ENCODE data around the gene CTTNBP2. TPM values are rescaled to one million over a fixed set of nuclear protein-coding genes. Genes with fewer than 3 reads are reported as not detected.

The CTTNBP2 gene
- total RNA-seq, 2 donors from 2014 or later = 5.7 to 8.3 TPM

DNA sequence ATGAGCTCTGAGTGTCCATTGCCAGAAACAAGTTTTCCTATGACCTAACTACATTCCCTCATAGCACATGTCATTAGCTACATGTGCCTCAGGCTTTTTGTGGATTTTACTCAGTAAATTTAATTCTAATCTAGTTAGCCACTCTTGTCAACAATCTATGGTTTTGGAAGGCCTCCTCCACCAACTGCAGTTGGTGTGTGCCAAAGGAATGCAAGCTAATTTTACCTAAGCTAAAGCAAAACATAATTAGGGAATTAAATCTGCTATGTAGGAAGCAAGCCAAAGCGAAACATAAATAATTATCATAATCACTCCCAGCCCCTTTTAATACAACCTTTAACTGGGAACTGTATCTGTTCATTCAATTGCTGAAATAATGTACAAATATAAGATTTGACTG is 3.5 kb upstream of the CTTNBP2 start:
- TF ChIP-seq, protein P1, sequence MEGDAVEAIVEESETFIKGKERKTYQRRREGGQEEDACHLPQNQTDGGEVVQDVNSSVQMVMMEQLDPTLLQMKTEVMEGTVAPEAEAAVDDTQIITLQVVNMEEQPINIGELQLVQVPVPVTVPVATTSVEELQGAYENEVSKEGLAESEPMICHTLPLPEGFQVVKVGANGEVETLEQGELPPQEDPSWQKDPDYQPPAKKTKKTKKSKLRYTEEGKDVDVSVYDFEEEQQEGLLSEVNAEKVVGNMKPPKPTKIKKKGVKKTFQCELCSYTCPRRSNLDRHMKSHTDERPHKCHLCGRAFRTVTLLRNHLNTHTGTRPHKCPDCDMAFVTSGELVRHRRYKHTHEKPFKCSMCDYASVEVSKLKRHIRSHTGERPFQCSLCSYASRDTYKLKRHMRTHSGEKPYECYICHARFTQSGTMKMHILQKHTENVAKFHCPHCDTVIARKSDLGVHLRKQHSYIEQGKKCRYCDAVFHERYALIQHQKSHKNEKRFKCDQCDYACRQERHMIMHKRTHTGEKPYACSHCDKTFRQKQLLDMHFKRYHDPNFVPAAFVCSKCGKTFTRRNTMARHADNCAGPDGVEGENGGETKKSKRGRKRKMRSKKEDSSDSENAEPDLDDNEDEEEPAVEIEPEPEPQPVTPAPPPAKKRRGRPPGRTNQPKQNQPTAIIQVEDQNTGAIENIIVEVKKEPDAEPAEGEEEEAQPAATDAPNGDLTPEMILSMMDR (IDR thresholded peaks at IDR 0.05) = no peak
- TF ChIP-seq POLR2AphosphoS5 (IDR thresholded peaks at IDR 0.05) (no peak), POLR2A (IDR thresholded peaks at IDR 0.05) (no peak)
- Histone ChIP-seq H3K9me3 (no peaks in the 10 kb centered on the region), H3K36me3 (no peaks in the 10 kb centered on the region), H3K4me3 (no peak overlapping the region), H3K4me1 (replicated peaks) (no peaks in the 10 kb centered on the region), H3K27me3 (replicated peaks; ENCODE audit: insufficient read depth) (no peaks in the 10 kb centered on the region), H3K27ac (no peak overlapping the region)
- WGBS = 97% methylated on average over 1 of the region's 1 CpG
- no peak for DNase-seq (ENCODE audit: low spot score)
- intact Hi-C loops (cut with DNase I) = loop anchor here (10.0 kb wide), 1 partner anchor 318 kb away; no protein-coding TSS in a partner anchor

DNA sequence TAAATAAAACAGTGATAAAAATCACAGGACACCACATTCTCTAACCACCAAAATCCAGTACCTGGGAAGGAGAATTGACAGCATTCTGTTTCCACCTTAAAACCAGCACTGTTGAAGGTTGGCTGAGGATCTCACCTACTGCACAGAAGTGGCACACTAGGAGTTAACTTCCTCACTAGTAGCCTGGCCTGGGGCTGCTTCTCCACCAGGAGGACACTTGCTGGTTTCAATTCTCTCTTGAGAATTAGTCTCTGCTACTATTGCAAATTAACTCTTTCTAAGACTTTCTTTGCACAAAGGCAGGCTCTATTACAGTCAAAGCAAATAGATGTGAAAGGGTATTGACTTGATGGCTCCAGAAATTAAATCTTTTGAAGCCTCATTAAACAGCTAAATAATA is 2.3 kb upstream of the CTTNBP2 start:
- Histone ChIP-seq H3K27me3 (replicated peaks; ENCODE audit: insufficient read depth) (no peaks in the 10 kb centered on the region), H3K27ac (no peak overlapping the region), H3K4me1 (replicated peaks) (no peaks in the 10 kb centered on the region), H3K9me3 (no peaks in the 10 kb centered on the region), H3K4me3 (no peak overlapping the region), H3K36me3 (no peaks in the 10 kb centered on the region)
- TF ChIP-seq POLR2A (IDR thresholded peaks at IDR 0.05) = no peak
- TF ChIP-seq POLR2AphosphoS5 (IDR thresholded peaks at IDR 0.05) = no peak
- TF ChIP-seq, protein P1 (IDR thresholded peaks at IDR 0.05) = no peak
- no peak for DNase-seq (ENCODE audit: low spot score)
- intact Hi-C loops (cut with DNase I) = loop anchor here (10.0 kb wide), 1 partner anchor 319 kb away; no protein-coding TSS in a partner anchor

DNA sequence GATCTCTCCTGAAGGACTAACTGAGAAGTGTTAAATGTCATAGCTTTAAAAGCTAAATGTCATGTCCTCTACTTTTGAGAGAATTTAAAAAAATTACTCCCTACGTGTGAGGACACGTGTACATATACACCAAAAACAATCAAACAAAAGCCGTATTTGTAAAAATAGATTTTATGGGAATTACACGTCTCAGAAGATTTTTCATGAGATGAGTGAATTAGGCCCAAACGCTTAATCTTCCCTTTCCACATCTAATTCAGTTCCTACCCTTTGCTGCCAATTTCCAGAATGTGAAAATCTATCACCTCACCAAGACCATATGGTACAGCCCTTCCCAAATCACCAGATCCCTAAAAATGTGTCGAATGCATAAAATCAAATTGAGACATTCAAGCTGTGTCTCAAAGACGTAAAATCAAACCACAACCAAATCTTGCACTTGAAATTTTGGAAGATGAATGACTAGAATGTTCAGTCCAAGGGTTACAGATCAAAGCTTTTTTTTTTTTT is 1.0 kb upstream of the CTTNBP2 start:
- no peak overlapping the region for H3K4me3 ChIP-seq
- DNase-seq (ENCODE audit: low spot score) = no peak
- H3K27ac ChIP-seq = no peak overlapping the region
- WGBS = 50% methylated on average over 7 of the region's 7 CpGs
- TF ChIP-seq POLR2A (IDR thresholded peaks at IDR 0.05) (no peak), POLR2AphosphoS5 (IDR thresholded peaks at IDR 0.05) (no peak)
- TF ChIP-seq, protein P1 (IDR thresholded peaks at IDR 0.05) = no peak
- no peaks in the 10 kb centered on the region for H3K9me3 ChIP-seq
- no peaks in the 10 kb centered on the region for H3K27me3 ChIP-seq (replicated peaks; ENCODE audit: insufficient read depth)
- intact Hi-C loops (cut with DNase I) = loop anchor here (5.0 to 10.0 kb wide), 2 partner anchors 122 to 321 kb away; no protein-coding TSS in a partner anchor
- no peaks in the 10 kb centered on the region for H3K4me1 ChIP-seq (replicated peaks)
- no peaks in the 10 kb centered on the region for H3K36me3 ChIP-seq

- H3K4me3 ChIP-seq = peak overlapping the region; percentile 73 to 76
- H3K36me3 ChIP-seq = no peaks in the 10 kb centered on the region
- no peaks in the 10 kb centered on the region for H3K4me1 ChIP-seq (replicated peaks)
- 4% methylated on average over 26 of the region's 57 CpGs for WGBS
- no peaks in the 10 kb centered on the region for H3K27me3 ChIP-seq (replicated peaks; ENCODE audit: insufficient read depth)
- TF ChIP-seq POLR2AphosphoS5 (IDR thresholded peaks at IDR 0.05) = no peak
- TF ChIP-seq, protein P1 (IDR thresholded peaks at IDR 0.05) = no peak
- TF ChIP-seq POLR2A (IDR thresholded peaks at IDR 0.05) = no peak
- DNase-seq (ENCODE audit: low spot score) = peak; percentile 20
- no peaks in the 10 kb centered on the region for H3K9me3 ChIP-seq
- intact Hi-C loops (cut with DNase I) = loop anchor here (5.0 to 10.0 kb wide), 2 partner anchors 120 to 322 kb away; no protein-coding TSS in a partner anchor
- peak overlapping the region; percentile 73 to 77 for H3K27ac ChIP-seq
Observed at GRCh38 chr7:117872561-117873309, 506 bp downstream of the CTTNBP2 start.

Measured in prostate gland (tissue), 2 donors.